GM23338 (cell line): ENCODE data around the gene KAT2B.

Source experiments
- EZH2 ChIP-seq: fragments of 200-600 bp; sonication (generic); IDR thresholded peaks from one replicate; pipeline ENCODE4 v1.8.0; 2017; ENCODE audit warnings: antibody characterized with exemption, mild to moderate bottlenecking, low read depth; ENCODE audit not compliant: unreplicated experiment
- POLR2AphosphoS5 ChIP-seq: IDR thresholded peaks from 2 replicates; pipeline ENCODE4 v1.6.1; 2016; ENCODE audit warnings: antibody characterized with exemption, low read depth
- TF ChIP-seq, protein P1 (sequence below), 2 experiments: fragments of 200-600 bp in 1 of 2; sonication (generic) in 1 of 2; conservative IDR thresholded peaks; 2 replicates each; pipeline versions ENCODE4 v1.5.1 to v1.6.1; 2016 to 2017; ENCODE audit warnings: antibody characterized with exemption in 2 of 2, low read depth in 2 of 2, mild to moderate bottlenecking in 2 of 2, moderate library complexity in 1 of 2

DNA sequence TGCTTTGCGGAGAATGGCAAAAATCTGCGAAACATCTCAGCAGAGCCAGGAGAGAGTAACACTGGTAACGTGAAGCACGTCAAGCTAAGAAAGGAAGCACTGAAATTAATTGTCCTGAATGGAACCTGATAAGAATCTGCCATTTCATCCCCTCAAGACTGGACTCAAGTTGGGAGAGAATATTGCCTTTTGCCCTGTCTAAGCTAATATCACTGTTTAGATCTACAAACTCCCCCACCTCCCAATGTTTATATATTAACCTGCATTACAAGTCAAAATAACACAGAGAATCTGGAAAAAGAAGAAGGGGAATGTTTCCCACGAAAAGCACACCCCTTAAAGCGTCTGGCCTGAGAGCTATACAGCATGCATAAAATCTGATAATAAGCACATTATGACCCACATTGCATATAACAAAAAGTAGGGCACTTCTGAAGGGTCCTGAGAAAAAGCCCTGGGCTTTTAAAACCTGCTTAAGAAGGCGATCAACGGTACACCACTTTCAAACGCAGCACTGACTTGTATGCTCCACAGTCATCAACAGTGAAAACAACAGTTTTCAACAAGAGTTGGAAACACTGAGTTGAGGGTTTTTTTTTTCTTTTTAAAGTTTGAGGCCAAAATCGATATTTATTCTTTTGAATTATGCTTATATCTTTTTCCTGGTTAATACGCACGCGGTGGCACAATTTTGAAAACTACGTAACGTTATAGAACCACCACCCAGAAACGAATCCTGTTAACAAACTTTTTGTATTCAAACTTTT is 1.4 kb upstream of the KAT2B start:
- TF ChIP-seq, protein P1, sequence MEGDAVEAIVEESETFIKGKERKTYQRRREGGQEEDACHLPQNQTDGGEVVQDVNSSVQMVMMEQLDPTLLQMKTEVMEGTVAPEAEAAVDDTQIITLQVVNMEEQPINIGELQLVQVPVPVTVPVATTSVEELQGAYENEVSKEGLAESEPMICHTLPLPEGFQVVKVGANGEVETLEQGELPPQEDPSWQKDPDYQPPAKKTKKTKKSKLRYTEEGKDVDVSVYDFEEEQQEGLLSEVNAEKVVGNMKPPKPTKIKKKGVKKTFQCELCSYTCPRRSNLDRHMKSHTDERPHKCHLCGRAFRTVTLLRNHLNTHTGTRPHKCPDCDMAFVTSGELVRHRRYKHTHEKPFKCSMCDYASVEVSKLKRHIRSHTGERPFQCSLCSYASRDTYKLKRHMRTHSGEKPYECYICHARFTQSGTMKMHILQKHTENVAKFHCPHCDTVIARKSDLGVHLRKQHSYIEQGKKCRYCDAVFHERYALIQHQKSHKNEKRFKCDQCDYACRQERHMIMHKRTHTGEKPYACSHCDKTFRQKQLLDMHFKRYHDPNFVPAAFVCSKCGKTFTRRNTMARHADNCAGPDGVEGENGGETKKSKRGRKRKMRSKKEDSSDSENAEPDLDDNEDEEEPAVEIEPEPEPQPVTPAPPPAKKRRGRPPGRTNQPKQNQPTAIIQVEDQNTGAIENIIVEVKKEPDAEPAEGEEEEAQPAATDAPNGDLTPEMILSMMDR (conservative IDR thresholded peaks at IDR 0.05; ENCODE audit: low read depth in 2 of 2), result no peak
- no peak for TF ChIP-seq POLR2AphosphoS5
- TF ChIP-seq EZH2, result no peak
